GM23338 (cell line): ENCODE measurements around the gene KIF6.

Experiments
- EZH2phosphoT487 ChIP-seq: fragments of 200-600 bp; sonication (generic); IDR thresholded peaks from one replicate; pipeline ENCODE4 v1.8.1; 2018; ENCODE audit warnings: antibody characterized with exemption; ENCODE audit not compliant: unreplicated experiment
- JUNB ChIP-seq: IDR thresholded peaks from one replicate; pipeline ENCODE4 v1.6.1; 2016; ENCODE audit warnings: antibody characterized with exemption; ENCODE audit not compliant: unreplicated experiment

- TF ChIP-seq EZH2phosphoT487, result no peak
- no peak for TF ChIP-seq JUNB
Observed at GRCh38 chr6:39338397-39338796, 386.8 kb downstream of the KIF6 start.
